Liver (tissue), 3 donors: Measurements from ENCODE around the gene EML6.

Source experiments
- ATF3 ChIP-seq: IDR thresholded peaks from 2 replicates; pipeline ENCODE4 v1.6.1; 2016; ENCODE audit warnings: antibody characterized with exemption
- CTCF ChIP-seq: fragments of 150-350 bp; IDR thresholded peaks from 2 replicates; pipeline ENCODE4 v1.5.1; 2017; ENCODE audit warnings: improper control_type of control experiment, low read depth, low read length; ENCODE audit not compliant: missing input control
- EGR1 ChIP-seq, 2 donors: IDR thresholded peaks; 2 replicates each; pipeline ENCODE4 v1.6.1; 2016 to 2018; ENCODE audit warnings: antibody characterized with exemption in 2 of 2, low read depth in 2 of 2
- FOXA2 ChIP-seq: IDR thresholded peaks from 2 replicates; pipeline ENCODE4 v1.6.1; 2016; ENCODE audit warnings: antibody characterized with exemption
- GABPA ChIP-seq, 2 donors: IDR thresholded peaks in 1 of 2; conservative IDR thresholded peaks in 1 of 2; 2 replicates each; pipeline ENCODE4 v1.6.1; 2016; ENCODE audit warnings: antibody characterized with exemption in 2 of 2, mild to moderate bottlenecking in 1 of 2, moderate library complexity in 1 of 2
- RAD21 ChIP-seq, 2 donors: IDR thresholded peaks; 2 replicates each; pipeline ENCODE4 v1.6.1; 2016; ENCODE audit warnings: antibody characterized with exemption in 2 of 2, mild to moderate bottlenecking in 2 of 2
- SP1 ChIP-seq: IDR thresholded peaks from 2 replicates; pipeline ENCODE4 v1.6.1; 2018; ENCODE audit warnings: antibody characterized with exemption, mild to moderate bottlenecking
- TAF1 ChIP-seq: conservative IDR thresholded peaks from 2 replicates; pipeline ENCODE4 v1.6.1; 2016; ENCODE audit warnings: antibody characterized with exemption, mild to moderate bottlenecking
- ZBTB33 ChIP-seq: IDR thresholded peaks from 2 replicates; pipeline ENCODE4 v1.6.1; 2016; ENCODE audit warnings: antibody characterized with exemption
- TF ChIP-seq, protein P1 (sequence below): IDR thresholded peaks from 2 replicates; pipeline ENCODE4 v1.6.1; 2016; ENCODE audit warnings: antibody characterized with exemption, mild to moderate bottlenecking
- TF ChIP-seq, protein P2 (sequence below): IDR thresholded peaks from 2 replicates; pipeline ENCODE4 v1.6.1; 2016; ENCODE audit warnings: antibody characterized with exemption
- donor health status: healthy.
- donor health status: healthy.

DNA sequence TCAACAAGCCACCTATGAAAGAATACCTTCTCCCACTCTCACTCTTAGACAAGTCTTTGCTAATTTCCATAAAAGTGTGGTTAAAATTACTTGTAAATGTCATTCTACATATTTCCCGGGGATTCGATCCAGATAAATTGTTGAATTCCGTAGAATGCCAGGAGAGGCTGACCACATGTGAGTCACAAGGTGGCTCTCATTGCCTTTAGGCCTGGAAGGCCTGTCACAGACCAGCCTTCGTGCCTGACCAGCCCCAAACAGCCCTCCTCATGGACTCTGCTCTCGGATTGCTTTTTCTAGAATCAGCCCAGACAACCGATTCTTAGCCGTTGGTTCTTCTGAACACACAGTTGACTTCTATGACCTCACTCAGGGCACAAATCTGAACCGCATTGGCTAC lies 240.8 kb downstream of the EML6 start:
- no peak for TF ChIP-seq SP1
- TF ChIP-seq CTCF = no peak
- no peak for TF ChIP-seq GABPA (IDR thresholded peaks at IDR 0.05 in 1 of 2, conservative IDR thresholded peaks at IDR 0.05 in 1 of 2)
- TF ChIP-seq, protein P1, sequence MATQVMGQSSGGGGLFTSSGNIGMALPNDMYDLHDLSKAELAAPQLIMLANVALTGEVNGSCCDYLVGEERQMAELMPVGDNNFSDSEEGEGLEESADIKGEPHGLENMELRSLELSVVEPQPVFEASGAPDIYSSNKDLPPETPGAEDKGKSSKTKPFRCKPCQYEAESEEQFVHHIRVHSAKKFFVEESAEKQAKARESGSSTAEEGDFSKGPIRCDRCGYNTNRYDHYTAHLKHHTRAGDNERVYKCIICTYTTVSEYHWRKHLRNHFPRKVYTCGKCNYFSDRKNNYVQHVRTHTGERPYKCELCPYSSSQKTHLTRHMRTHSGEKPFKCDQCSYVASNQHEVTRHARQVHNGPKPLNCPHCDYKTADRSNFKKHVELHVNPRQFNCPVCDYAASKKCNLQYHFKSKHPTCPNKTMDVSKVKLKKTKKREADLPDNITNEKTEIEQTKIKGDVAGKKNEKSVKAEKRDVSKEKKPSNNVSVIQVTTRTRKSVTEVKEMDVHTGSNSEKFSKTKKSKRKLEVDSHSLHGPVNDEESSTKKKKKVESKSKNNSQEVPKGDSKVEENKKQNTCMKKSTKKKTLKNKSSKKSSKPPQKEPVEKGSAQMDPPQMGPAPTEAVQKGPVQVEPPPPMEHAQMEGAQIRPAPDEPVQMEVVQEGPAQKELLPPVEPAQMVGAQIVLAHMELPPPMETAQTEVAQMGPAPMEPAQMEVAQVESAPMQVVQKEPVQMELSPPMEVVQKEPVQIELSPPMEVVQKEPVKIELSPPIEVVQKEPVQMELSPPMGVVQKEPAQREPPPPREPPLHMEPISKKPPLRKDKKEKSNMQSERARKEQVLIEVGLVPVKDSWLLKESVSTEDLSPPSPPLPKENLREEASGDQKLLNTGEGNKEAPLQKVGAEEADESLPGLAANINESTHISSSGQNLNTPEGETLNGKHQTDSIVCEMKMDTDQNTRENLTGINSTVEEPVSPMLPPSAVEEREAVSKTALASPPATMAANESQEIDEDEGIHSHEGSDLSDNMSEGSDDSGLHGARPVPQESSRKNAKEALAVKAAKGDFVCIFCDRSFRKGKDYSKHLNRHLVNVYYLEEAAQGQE = no peak
- TF ChIP-seq FOXA2 = no peak
- no peak for TF ChIP-seq EGR1 (IDR thresholded peaks at IDR 0.05; ENCODE audit: low read depth in 2 of 2)
- TF ChIP-seq TAF1 = no peak
- no peak for TF ChIP-seq RAD21 (IDR thresholded peaks at IDR 0.05)
- TF ChIP-seq ZBTB33 = no peak
- no peak for TF ChIP-seq ATF3
- TF ChIP-seq, protein P2, sequence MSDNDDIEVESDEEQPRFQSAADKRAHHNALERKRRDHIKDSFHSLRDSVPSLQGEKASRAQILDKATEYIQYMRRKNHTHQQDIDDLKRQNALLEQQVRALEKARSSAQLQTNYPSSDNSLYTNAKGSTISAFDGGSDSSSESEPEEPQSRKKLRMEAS = no peak
